Measurements from ENCODE around the gene UBR4. TPM values are rescaled to one million over a fixed set of nuclear protein-coding genes. Genes with fewer than 3 reads are reported as not detected.

The UBR4 gene
- total and polyA plus RNA-seq, 12 donors, result 60.0 to 115 (median 90.6) TPM

DNA sequence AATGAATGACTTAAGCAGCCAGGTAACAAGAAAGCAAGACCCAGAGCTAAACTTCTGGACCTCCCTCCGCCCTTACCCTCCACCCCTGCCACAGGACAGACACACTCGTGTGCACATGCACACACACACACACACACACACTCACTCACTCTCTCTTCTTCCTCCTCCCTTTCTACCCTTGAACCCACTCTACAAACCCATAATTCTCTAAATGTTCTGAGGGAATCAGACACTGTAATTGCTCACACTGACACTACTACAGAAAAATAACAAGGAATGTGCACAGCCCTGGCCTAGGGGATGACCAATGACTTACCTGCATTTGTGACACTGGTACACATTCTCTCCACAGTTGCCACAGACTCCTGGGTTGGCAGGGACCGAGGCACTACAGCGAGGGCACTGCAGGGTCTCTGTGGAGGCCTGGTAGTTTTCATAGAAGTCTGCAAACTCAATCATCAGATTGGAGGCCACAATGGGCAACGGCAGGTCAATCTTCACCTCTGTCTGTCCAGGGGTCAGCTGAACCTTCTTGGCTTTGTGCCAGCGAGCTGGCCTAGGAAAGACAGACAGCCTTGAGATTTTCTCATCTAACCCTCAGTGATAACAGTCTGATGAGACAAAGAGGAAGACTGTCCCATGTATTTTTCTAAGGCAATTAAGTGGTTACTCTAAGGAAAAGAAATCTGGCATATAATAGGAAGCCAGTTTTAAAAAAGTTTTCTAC, 94.8 kb downstream of the UBR4 start:
- Histone ChIP-seq H3K27me3 (no peaks in the 10 kb centered on the region), H3K4me3 (no peak overlapping the region), H3K4me1 (no peaks in the 10 kb centered on the region), H3K9me3 (no peaks in the 10 kb centered on the region), H3K27ac (no peak overlapping the region), H3K36me3 (peaks cover 16 to 100% (median 99%) of the 10 kb centered on the region in 9 donors)
- TF ChIP-seq, protein P1, sequence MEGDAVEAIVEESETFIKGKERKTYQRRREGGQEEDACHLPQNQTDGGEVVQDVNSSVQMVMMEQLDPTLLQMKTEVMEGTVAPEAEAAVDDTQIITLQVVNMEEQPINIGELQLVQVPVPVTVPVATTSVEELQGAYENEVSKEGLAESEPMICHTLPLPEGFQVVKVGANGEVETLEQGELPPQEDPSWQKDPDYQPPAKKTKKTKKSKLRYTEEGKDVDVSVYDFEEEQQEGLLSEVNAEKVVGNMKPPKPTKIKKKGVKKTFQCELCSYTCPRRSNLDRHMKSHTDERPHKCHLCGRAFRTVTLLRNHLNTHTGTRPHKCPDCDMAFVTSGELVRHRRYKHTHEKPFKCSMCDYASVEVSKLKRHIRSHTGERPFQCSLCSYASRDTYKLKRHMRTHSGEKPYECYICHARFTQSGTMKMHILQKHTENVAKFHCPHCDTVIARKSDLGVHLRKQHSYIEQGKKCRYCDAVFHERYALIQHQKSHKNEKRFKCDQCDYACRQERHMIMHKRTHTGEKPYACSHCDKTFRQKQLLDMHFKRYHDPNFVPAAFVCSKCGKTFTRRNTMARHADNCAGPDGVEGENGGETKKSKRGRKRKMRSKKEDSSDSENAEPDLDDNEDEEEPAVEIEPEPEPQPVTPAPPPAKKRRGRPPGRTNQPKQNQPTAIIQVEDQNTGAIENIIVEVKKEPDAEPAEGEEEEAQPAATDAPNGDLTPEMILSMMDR (IDR thresholded peaks at IDR 0.05), result no peak
- 65 to 71% methylated on average over 6 of the region's 6 CpGs for WGBS, 2 donors
- ATAC-seq, result no peak
- intact Hi-C loops (cut with DNase I), result no loop called here
- no peak for DNase-seq

DNA sequence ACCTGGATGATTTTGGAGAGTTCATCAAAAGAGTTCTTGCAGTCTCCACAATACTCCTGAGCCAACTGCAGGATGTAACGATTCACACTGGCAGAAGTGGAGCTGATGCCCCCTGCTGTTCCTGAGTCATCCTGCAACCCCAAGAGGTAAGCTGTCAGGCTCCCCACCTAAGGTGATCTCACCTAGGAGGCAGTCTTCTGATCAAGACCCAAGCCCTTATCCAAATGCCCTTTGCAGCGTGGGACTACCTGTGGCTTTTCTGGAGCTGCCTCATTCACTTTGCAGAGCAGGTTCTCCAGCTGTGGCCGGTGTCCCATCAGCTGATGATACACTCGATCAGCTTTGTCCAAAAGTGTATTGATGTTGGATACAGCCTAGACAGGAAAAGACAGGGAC, 96.4 kb downstream of the UBR4 start:
- DNase-seq (no peak), ATAC-seq (peak in 3 of 8 donors; percentile 27 to 37 (median 32))
- H3K4me1 ChIP-seq, result no peaks in the 10 kb centered on the region
- WGBS, 2 donors, result 72 to 76% methylated on average over 4 of the region's 4 CpGs
- TF ChIP-seq, protein P1 (IDR thresholded peaks at IDR 0.05), result peak in 7 of 9 donors; percentile 34 to 55 (median 44)
- no peaks in the 10 kb centered on the region for H3K9me3 ChIP-seq
- peaks cover 16 to 100% (median 99%) of the 10 kb centered on the region in 9 donors for H3K36me3 ChIP-seq
- no peak overlapping the region for H3K4me3 ChIP-seq
- H3K27me3 ChIP-seq, result no peaks in the 10 kb centered on the region
- intact Hi-C loops (cut with DNase I), result no loop called here
- no peak overlapping the region for H3K27ac ChIP-seq

DNA sequence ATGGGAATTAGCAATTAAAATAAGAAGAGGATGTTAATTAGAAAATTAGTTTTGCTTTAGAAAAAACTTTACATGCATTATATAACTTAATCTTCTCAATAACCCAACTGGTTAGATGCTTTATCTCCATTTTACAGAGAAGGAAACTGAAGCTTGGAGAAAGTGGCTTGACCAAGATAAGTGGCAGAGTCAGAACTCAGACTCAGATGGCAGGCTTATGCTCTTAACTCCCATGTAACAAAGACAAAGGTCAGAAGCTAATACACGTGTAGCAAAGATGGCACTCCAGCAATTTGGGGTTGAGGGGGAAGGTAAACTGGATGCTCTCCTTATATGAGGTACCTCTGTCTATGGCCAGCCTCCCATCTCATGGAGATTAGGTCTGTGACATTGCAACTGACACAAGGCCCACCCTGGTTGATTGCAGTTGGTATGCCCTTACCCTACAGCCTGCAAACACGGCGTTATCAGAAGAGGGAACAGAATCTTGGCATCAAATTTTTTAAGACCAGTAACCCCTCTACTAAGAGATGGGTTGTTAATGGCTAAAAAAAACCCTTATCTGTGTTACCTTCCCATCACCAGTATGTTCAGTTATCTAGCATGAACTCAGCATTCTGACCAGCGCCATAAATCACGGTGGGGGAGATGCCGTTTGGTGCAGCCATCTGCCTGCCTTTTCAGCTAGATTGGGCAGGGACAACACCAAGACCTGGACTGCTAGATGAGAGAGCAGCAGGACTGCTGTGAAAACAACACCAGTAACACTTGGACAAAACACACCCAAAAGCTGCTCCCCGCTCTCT, 97.0 kb downstream of the UBR4 start:
- intact Hi-C loops (cut with DNase I), result no loop called here
- Histone ChIP-seq H3K9me3 (no peaks in the 10 kb centered on the region), H3K4me1 (no peaks in the 10 kb centered on the region), H3K36me3 (peaks cover 16 to 100% (median 100%) of the 10 kb centered on the region in 9 donors), H3K4me3 (no peak overlapping the region), H3K27me3 (no peaks in the 10 kb centered on the region), H3K27ac (no peak overlapping the region)
- WGBS, 2 donors, result 70 to 76% methylated on average over 7 of the region's 7 CpGs
- DNase-seq, result no peak
- TF ChIP-seq, protein P1 (IDR thresholded peaks at IDR 0.05), result no peak
- no peak for ATAC-seq

DNA sequence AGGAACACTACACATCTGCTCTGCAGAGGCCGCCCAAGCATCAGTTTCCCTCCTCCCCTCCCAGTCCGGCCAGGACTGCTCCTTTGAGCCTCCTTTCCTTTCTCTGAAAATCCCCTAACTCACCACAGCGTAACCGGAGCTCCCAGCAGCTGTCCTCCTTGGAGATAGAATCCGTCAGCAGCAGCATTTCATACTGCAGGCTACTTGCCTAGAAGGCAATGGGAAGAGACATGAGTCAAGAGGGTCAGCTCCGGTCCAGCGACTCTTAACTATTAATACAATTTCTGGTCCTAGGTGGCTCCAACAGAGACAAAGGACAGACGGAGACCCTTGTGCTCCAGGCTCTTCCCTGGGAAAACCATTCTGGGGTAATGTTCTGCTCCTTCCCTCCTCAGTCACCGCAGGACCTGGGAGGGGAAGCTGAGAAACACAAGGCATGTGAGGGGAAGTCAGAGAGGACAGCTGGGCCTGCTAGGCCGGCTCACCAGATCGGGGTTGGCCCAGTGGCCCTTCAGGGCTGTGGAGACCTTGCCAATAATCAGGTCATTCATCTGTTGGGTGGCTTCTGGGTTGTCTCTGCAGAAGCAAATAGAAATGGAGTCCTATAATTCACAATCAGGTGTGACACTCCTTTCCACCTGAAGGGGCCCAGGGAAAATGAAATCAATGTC, 99.7 kb downstream of the UBR4 start:
- Histone ChIP-seq H3K4me3 (no peak overlapping the region), H3K9me3 (no peaks in the 10 kb centered on the region), H3K27ac (no peak overlapping the region), H3K36me3 (peaks cover 10 to 100% (median 99%) of the 10 kb centered on the region in 9 donors), H3K27me3 (no peaks in the 10 kb centered on the region), H3K4me1 (no peaks in the 10 kb centered on the region)
- 90 to 93% methylated on average over 11 of the region's 11 CpGs for WGBS, 2 donors
- intact Hi-C loops (cut with DNase I), result no loop called here
- no peak for ATAC-seq
- DNase-seq, result no peak
- TF ChIP-seq, protein P1 (IDR thresholded peaks at IDR 0.05), result no peak

Measured in heart right ventricle (tissue), 16 donors.